GM12878 (cell line): ENCODE results near the gene USH1G.

Source experiments
- CBFB ChIP-seq: IDR thresholded peaks from 2 replicates; pipeline ENCODE4 v1.6.1; 2016; ENCODE audit warnings: antibody characterized with exemption, low read depth
- FOXM1 ChIP-seq: IDR thresholded peaks from 2 replicates; pipeline ENCODE4 v1.6.1; 2012; ENCODE audit warnings: low read depth, mild to moderate bottlenecking, inconsistent platforms, low read length, moderate library complexity
- HDGF ChIP-seq: fragments of 450-650 bp; IDR thresholded peaks from 2 replicates; pipeline ENCODE4 v1.6.1; 2016; ENCODE audit warnings: antibody characterized with exemption
- NR2C2 ChIP-seq: IDR thresholded peaks from 2 replicates; pipeline ENCODE4 v1.6.1; 2011; ENCODE audit warnings: borderline replicate concordance, low read depth; ENCODE audit not compliant: control insufficient read depth, insufficient read length
- STAT1 ChIP-seq: fragments of 450-650 bp; conservative IDR thresholded peaks from 2 replicates; pipeline ENCODE4 v1.6.1; 2014; ENCODE audit warnings: antibody characterized with exemption, mild to moderate bottlenecking
- TF ChIP-seq, protein P1 (sequence below), 3 experiments: IDR thresholded peaks in 2 of 3; conservative IDR thresholded peaks in 1 of 3; 2 replicates each; pipeline ENCODE4 v1.5.1; 2011; ENCODE audit warnings: low read depth in 3 of 3, low read length in 3 of 3, mild to moderate bottlenecking in 3 of 3, control low read depth in 2 of 3, moderate library complexity in 2 of 3, inconsistent platforms in 1 of 3, mixed read lengths in 1 of 3; ENCODE audit not compliant: control insufficient read depth in 2 of 3, insufficient read depth in 1 of 3; ENCODE audit errors: extremely low read depth in 1 of 3
- TF ChIP-seq, protein P2 (sequence below): IDR thresholded peaks from 2 replicates; pipeline ENCODE4 v1.6.1; 2012; ENCODE audit warnings: low read depth, low read length, improper control_type of control experiment

GRCh38 chr17:74868251-74868907 is 54.7 kb downstream of the USH1G start:
- no peak for TF ChIP-seq STAT1
- TF ChIP-seq, protein P1, sequence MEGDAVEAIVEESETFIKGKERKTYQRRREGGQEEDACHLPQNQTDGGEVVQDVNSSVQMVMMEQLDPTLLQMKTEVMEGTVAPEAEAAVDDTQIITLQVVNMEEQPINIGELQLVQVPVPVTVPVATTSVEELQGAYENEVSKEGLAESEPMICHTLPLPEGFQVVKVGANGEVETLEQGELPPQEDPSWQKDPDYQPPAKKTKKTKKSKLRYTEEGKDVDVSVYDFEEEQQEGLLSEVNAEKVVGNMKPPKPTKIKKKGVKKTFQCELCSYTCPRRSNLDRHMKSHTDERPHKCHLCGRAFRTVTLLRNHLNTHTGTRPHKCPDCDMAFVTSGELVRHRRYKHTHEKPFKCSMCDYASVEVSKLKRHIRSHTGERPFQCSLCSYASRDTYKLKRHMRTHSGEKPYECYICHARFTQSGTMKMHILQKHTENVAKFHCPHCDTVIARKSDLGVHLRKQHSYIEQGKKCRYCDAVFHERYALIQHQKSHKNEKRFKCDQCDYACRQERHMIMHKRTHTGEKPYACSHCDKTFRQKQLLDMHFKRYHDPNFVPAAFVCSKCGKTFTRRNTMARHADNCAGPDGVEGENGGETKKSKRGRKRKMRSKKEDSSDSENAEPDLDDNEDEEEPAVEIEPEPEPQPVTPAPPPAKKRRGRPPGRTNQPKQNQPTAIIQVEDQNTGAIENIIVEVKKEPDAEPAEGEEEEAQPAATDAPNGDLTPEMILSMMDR (IDR thresholded peaks at IDR 0.05 in 2 of 3, conservative IDR thresholded peaks at IDR 0.05 in 1 of 3; ENCODE audit: control insufficient read depth in 2 of 3, extremely low read depth in 1 of 3, insufficient read depth in 1 of 3, low read depth in 3 of 3, low read length in 3 of 3), result no peak
- no peak for TF ChIP-seq CBFB
- no peak for TF ChIP-seq FOXM1
- TF ChIP-seq HDGF, result no peak
- TF ChIP-seq, protein P2, sequence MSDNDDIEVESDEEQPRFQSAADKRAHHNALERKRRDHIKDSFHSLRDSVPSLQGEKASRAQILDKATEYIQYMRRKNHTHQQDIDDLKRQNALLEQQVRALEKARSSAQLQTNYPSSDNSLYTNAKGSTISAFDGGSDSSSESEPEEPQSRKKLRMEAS, result no peak
- no peak for TF ChIP-seq NR2C2
